Measurements from ENCODE around the gene CCDC196.

Gene CCDC196, protein sequence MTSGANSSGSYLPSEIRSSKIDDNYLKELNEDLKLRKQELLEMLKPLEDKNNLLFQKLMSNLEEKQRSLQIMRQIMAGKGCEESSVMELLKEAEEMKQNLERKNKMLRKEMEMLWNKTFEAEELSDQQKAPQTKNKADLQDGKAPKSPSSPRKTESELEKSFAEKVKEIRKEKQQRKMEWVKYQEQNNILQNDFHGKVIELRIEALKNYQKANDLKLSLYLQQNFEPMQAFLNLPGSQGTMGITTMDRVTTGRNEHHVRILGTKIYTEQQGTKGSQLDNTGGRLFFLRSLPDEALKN

DNA sequence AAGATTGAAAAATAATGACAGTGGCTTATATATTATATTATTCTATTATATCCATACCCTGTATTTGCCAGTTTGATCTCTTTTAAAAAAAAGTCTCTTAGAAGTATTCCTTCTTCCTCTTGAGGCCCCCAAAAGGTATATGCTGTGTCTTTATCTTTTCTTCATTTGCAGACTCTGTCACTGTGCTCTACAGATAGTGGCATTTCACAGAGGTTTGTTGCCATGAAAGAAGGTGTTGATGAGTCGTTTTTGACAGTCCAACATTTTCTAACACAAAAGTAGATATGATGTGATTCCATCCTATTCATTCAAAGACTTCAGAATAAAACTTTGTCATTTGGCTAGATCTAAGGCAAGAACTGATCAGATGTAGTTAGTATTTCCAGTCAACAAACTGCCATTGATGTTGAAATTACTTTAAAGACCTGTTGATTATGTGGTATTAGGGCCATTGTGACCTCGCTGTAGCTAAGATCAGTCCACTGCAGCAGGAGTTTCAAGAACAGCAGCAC is at the start of gene CCDC196:
Gene CCDC196 (plus strand): TSS at position 462 of the 512 bp plus-strand sequence. CDS start 132 bp downstream, outside the sequence.
- no peak for DNase-seq (ENCODE audit: low spot score)

DNA sequence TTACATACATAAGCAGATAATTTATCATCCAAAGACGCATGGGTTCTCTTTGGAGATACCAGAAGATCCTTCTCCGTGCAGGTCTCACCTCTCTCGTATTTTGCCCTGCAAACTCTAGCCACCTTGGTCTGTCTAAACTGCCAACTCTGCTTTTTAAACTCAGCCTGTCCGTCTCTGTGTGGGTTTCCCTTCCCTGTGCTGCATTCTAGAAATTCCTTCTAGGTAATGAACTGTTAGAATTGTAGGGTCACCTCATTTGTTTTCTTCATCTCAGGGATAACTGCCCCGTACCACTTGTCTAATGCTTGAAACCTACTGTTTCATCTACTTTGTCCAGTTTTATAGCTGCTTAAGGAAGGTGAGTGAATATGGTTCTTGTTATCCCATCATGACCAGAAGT is 45.4 kb upstream of the CCDC196 start:
- no peak for DNase-seq (ENCODE audit: low spot score)

DNA sequence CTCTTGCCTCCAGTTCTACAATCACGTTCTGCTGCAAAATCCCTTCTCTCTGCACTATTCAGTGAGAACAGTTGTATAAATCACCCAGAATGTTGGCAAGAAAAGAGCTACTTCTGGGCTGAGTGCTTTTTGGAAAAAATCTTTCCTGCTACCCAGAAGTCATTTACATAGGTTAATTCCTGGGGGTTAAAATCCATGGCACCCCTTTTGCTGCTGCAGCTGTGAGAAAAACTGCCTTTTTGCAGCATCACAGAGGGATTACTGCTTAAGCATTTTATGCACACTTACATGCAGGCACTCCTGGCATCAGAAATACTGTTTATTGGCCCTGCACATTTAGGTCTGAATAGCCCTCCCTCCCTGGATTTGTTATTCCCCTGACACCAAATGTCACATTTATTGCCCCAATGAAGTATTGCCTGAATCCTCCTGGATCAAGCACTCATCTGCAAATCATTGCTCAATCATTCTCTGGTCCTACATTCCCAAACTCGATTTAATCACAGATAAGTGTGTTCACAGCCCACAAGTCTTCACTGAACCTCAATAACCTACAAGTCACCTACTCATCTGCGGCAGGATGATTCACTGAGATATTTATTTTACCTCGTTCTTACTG is 43.1 kb upstream of the CCDC196 start:
- DNase-seq (ENCODE audit: low spot score): no peak

DNA sequence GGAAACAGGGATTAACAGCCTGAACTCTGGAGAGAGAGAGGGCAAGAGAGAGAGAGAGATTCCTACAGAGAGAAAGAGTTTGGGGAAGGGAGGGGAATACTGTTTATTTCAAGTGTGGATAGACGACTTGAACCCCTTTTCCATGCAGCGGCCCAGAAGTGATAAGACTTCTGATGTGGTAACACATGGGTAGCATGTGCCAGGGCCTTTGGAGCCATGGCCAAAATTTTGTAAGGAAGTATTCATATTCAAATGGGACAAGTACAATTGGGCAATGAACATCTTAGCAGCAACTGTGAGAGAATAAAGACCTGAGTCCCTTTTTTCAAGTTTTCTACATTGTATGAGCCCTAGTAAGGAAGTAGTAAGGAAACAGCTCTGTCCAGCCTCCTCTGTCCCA is 42.4 kb upstream of the CCDC196 start:
- DNase-seq (ENCODE audit: low spot score): no peak

DNA sequence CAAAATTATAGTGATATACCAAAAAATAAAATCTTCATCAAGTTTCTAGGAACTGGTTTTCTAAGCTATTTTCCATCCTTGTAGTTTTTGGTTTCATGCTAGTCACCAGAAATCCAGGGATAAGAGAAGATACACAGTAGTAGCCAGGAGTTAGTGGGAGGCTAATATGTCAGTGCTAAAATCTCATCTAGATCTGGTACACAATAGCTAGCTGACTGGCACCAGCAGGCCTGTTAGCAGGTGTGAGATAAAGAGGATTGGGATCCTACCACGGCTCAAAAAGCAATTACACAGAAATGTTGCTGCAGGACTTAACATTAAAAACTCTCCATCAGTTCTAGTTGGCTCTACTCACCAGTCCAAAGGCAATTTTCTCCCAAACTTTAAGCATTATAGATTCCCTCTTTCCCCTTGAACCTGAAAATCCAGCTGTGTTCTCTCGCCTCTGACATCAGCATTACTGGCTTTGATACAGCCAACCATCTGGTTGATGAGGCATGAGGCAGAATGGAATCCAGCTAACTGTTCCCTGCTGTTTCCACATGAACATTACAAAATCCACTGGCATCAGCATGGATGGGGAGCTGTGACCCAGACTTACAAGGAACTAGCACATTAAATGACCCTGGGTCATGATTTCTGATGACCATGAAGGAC is 41.8 kb upstream of the CCDC196 start:
- no peak for DNase-seq (ENCODE audit: low spot score)

DNA sequence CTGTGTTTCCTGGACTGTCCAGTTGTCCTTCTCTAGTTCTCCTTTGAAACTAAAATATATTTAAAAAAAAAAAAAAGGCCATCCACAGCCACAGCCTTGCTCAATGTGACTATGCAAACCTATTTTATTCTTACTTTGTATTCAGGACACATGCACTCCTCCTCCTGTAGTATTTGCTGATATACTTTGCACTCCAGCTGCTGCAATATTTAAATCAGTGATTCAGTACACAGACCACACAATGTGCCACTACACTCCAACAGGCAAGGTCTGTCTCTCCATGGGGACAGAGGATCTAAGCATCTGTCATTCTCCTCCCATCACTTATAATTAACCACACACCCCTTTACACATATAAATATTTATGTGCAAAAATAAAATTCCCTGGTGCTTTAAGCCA is 40.2 kb upstream of the CCDC196 start:
- DNase-seq (ENCODE audit: low spot score): no peak

DNA sequence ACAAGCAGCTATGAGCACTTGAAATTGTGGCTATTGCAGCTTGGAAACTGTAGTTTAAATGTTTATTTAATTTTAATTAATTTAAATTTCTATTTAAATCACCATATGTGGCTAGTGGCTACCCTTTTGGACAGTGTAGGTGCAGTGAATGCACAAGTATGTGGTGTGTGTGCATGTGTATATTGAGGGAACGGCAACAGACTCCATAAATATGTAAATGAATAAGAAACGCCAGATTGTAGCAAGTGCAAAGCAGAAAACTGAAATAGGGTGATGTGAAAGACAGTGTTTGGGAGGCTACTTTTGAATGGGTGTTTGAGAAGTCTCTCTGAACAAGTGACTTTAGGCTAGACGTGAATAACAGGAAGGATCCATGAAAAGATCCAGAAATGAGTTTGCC is 32.7 kb upstream of the CCDC196 start:
- no peak for DNase-seq (ENCODE audit: low spot score)

DNA sequence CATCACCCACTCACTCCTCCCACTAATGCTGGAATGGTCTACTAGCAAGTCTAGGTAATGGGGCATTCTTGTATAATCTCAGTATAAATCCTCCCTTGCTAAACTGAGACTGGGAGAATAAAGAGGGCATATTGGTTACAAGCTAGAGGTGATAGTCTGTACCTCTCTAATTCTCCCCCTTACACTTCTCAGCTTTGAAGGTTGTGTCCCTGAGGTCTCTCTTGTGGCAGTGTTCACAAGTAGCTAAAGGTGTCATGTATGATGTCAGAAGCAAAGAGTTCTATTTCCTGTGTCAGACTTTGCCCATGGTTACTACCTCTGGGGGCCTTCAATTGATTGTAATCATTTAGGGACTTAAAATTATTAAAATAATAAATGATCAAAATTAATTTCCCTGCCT is 26.6 kb upstream of the CCDC196 start:
- DNase-seq (ENCODE audit: low spot score): no peak

DNA sequence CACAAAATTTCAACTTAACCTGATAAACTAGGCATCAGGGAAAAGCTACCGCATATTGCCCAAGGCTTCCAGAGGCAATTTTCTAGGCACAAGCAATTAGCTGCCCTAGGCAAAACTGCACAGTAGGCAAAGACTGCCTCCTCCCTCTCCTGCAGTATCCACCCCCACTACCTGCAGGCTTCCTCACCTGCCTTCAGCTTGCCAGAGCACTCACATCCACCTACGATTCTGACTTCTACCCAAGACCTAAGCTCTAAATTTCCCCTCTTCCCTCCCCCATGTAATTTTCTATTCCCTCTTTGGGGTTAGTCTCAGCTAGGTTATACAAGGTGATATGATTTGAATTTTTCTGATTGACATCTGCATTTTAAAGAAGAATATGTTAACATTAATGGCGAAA is 21.9 kb upstream of the CCDC196 start:
- DNase-seq (ENCODE audit: low spot score): no peak

DNA sequence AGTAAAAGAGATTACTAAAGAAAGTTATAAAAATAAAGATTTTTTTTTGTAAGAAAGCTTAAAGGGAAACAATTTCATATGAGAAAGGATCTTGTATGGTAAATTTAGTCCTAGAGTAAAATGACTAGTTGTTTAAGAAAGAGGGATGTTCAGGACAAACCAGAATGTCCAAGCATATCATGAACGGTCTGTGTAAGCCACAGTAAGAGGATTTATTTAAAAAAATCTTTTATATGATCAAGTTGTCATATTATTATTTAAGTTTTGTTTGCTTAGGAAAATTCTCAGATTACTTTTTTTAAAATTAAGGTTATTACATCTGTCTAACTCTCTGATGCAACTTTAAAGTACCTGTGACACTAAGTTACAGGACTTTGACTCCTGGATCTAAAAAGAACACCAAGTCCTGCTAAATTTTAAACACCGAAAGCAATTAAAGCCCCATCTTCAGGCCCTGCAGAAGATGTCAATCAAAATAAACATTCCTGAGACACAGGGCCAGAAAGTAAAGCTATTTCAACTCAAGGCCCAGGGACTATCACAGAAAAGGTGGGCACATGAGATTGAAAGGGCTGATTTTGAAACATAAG is 17.3 kb upstream of the CCDC196 start:
- no peak for DNase-seq (ENCODE audit: low spot score)

DNA sequence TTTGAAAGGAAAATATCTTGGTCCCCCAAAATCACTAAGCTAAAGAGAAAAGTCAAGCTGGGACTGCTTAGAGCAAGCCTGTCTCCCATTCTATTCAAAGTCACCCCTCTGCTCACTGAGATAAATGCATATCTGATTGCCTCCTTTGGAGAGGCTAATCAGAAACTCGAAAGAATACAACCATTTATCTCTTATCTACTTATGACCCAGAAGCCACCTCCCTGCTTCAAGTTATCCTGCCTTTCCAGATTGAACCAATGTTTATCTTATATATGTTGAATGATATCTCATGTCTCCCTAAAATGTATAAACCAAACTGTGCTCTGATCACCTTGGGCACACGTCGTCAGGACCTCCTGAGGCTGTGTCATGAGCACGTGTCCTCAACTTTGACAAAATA is 14.6 kb upstream of the CCDC196 start:
- no peak for DNase-seq (ENCODE audit: low spot score)

DNA sequence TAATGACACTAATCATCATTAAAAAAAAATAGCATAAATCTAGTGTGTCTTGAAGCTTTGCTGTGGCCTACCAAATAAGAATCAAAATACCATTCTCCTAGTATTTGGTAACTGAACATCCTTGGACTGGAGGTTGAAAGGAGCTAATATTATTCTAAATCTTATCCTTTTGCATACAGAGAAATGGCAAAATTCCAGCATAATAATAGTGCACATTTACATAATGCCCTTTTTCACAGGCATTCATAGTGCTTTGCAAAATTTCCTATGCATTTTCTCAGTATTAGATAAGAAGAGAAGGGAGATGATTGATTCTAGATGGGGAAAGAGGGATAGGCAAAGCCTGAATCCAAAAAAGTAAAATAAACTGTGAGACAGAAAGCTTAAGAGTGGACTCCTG is 13.9 kb upstream of the CCDC196 start:
- DNase-seq (ENCODE audit: low spot score): no peak

DNA sequence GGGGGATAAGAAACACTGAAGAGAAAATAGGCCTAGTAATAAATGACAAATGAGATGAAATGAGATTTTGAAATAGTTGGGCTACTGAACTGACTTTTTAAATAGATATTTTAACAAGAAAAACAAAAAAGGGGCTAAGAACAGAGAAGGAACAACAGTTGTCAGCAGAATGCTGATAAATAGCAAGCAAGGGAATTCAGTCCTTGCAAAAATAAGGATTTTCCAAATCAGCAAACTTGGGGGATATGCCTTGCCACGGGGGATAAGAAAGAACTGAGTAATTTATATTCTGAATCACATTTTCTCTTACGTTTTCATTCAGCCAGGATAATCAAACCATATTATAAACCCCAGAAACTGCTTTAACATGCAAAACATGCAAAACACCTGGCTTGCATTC is 12.9 kb upstream of the CCDC196 start:
- DNase-seq (ENCODE audit: low spot score): no peak

DNA sequence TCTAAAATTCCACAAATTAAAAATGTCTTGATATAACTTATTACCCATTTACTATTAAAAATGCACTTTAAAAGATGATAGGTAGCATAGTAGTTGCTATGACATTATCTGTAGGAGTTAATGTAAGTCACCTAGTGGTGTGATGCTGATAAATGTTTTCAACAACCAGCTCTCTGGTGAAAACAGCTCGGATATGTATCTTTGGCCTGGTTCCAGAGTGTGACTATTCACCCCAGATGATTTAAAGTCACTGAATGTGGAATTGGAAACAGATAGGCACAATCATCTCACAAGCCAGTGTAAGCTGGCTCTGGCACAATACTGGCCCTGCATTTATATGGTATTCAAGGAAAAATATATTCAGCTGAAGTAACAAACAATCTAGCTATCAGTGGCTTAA is 9.2 kb upstream of the CCDC196 start:
- DNase-seq (ENCODE audit: low spot score): no peak

DNA sequence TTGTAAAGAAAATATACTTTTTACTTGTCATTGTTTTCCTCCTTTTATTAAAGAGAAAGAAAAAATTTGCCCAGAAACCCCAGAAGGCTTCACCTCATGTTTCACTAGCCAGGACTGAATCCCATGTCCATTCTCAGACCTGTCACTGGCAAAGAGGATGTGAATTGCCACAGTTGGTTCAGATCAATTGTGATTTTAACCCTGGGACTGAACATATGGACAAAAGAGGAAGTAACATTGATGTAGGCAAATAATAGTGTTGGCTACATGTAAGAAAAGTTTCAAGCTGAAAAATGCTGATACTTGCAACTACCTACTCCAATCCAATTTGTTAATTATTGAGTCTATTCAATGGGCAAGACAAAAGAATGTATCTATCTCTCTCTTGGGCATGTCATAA is 8.6 kb upstream of the CCDC196 start:
- no peak for DNase-seq (ENCODE audit: low spot score)

DNA sequence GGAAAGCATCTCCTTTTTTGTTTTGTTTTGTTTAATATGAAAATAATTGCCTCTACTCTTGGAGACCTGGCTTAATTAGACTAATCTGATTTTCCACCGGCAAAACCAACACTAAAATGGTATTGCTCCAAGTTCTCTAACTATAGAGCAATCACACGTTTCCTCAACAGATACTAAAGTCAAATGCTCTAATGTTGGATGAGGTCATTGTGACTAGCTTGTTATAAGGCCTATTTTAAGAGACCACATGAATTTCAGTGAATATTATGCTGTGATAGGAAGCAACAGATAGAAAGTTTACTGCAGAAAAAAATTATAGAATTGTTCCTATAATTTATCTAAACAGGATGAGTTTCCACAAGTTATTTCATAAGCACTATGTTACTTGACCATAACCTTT is 3.3 kb upstream of the CCDC196 start:
- DNase-seq (ENCODE audit: low spot score): no peak

DNA sequence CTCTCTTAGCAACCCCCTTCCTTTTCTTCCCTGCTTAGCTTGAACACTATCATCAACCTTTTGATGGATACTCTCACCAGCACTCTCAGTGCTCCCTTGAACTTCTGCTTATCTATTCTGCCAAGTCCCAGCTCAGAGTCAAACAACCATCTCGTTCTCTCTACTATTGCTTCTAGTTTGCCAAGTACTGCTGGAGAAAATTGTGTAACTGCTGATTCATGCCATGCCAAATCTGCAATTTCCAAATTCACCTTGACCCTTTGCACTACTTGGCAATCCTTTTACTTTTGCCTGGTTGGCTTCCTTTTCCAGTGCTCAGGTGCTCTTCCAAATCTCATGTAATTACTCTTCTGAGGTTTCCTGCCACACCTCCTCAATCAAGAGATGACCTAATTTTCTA is 2.8 kb upstream of the CCDC196 start:
- DNase-seq (ENCODE audit: low spot score): no peak

DNA sequence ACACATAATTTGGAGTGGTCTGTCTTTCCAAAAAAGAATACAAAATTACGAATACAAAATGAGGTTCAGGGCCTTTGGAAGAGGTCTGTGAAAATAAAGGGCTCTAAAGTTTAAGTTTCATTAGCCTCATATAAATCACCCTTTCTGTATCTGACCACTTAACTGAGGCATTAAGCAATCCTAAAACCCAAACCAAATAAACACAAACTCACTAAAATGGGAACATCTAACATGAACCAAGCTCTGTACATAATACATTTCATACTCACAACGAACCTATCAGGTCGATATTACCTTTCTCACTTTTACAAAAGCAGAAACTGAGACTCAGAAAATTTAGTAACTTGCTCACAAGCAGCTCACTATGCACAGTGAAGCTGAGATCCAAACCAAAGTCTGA is 1.1 kb upstream of the CCDC196 start:
- DNase-seq (ENCODE audit: low spot score): no peak

DNA sequence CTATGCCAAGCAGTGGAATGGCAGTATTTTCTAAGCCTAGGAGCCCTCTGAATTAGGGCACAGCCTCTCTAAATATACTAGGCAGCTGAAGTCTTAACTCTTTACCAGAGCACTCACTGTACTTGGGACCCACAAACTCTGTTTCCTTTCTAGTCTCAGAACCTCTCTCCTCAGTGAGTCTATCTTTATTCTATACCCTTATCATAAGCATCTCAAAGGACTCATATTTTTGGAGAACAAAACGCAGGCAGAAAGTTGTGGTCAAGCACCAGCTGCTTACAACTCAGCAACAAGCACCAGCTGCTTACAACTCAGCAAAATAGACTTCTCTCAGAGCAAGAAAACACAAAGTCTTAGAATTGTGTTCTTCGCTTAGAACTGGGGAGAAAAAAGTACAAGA is 993 bp downstream of the CCDC196 start:
- DNase-seq (ENCODE audit: low spot score): no peak

DNA sequence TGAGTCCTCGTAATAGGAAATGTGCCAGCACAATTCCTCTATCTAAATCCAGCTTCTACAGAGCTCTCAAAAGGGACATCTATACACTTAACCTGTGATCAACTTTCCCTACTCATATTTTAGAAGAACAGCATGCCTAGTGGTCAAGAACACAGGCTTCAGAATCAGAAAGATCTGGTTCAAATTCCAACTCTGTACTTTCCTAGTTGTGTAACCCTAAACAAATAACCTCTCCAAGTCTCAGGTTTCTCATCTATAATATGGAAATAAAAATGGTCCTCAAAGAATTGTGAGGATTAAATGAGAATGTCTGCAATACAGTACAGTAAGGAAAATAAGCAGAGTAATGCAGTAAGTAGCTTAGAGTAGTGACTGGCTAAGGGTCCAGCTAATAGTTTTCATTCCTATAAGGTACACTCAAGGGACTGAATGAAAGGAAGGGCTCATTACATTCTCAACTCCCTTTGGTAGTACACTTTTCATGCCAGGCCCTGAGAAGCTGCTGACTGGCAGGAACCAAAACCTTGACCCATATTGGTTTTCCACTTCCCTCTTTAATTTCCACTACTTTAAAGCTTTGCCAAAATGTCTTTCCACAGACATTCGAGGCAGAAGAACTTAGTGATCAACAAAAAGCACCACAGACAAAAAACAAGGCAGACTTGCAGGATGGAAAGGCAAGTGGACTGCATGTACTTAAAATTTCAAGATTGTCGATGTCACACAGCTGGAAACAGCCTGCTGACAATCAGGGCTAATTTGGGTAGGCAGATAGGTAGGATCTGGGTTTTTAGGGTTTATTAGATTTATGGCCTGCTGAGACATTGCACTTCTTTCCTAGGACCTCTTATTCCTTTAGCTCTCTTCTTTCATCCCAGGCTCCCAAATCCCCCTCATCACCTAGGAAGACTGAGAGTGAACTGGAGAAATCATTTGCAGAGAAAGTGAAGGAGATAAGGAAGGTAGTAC is 4.3 kb downstream of the CCDC196 start:
- no peak for DNase-seq (ENCODE audit: low spot score)

DNA sequence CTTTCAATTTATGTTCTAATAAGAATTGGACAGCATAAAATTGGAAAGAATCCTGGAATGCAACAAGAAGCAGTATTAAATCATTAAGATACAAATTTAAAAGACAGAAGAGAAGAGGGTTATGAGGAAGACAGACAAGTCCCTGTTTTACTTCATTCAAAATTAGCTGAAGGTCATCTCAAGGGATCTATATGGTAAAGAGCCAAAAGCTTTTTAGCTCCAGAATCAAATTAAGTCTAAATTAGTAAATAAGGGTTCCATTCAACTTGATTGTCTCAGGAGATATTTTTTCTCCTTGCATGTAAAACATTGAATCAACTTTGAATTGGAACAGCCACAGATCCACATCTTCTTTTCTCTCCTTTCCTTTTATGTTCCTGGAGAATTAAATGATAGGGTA is 7.6 kb downstream of the CCDC196 start:
- no peak for DNase-seq (ENCODE audit: low spot score)

Data from hematopoietic multipotent progenitor cell treated with erythropoietin and hydrocortisone succinate and interleukin-3 and kit ligand, for 17 days (in vitro differentiated cells).